Vagina (tissue), 2 donors: Measurements from ENCODE around the gene NCOA3. TPM values are rescaled to one million over a fixed set of nuclear protein-coding genes. Genes with fewer than 3 reads are reported as not detected.

ENCODE experiments used
- DNase-seq, 2 donors: peaks; one replicate each; pipeline ENCODE4 v3.0.0-alpha.2; 2017; ENCODE audit errors: extremely low spot score in 2 of 2
- H3K27ac ChIP-seq: fragments of 200-600 bp; sonication (generic); one replicate; pipeline ENCODE4 v1.5.1; 2019
- H3K27me3 ChIP-seq: fragments of 200-600 bp; sonication (generic); one replicate; pipeline ENCODE4 v1.5.1; 2019
- H3K36me3 ChIP-seq, 2 donors: fragments of 200-600 bp; sonication (generic); one replicate each; pipeline ENCODE4 v1.5.1; 2017 to 2019
- H3K4me1 ChIP-seq: fragments of 200-600 bp; sonication (generic); one replicate; pipeline ENCODE4 v1.5.1; 2019
- H3K4me3 ChIP-seq, 2 donors: fragments of 200-600 bp; sonication (generic); 1 replicate in 1 of 2; 2 replicates in 1 of 2; pipeline ENCODE4 v1.5.1; 2016 to 2019
- H3K9me3 ChIP-seq: fragments of 200-600 bp; sonication (generic); one replicate; pipeline ENCODE4 v1.5.1; 2019
- CTCF ChIP-seq, 3 experiments: fragments of 450-650 bp in 2 of 3; fragments of 200-600 bp in 1 of 3; sonication (generic) in 1 of 3; IDR thresholded peaks; one replicate each; pipeline ENCODE4 v1.5.1; 2017 to 2019; ENCODE audit warnings: antibody characterized with exemption in 3 of 3, mild to moderate bottlenecking in 2 of 3, moderate library complexity in 2 of 3
- POLR2A ChIP-seq, 2 donors: fragments of 450-650 bp; IDR thresholded peaks; one replicate each; pipeline ENCODE4 v1.6.1; 2017; ENCODE audit warnings: antibody characterized with exemption in 2 of 2, mild to moderate bottlenecking in 2 of 2, moderate library complexity in 2 of 2
- POLR2AphosphoS5 ChIP-seq, 2 donors: sonication (generic); formaldehyde crosslinking; IDR thresholded peaks; one replicate each; pipeline ENCODE4 v1.9.0; 2017; ENCODE audit warnings: antibody characterized with exemption in 2 of 2, mild to moderate bottlenecking in 2 of 2, low read depth in 1 of 2; ENCODE audit not compliant: insufficient read depth in 1 of 2
- intact Hi-C: fragments of 100-400 bp; cut with DNase I; formaldehyde crosslinking; loops from one replicate; pipeline ENCODE4 v1.15.1; 2023
- total RNA-seq: library from RNA; depleted of rRNA; stranded (reverse); fragments of >200 nt; gene quantifications from one replicate; pipeline ENCODE4 v1.2.3, GENCODE V29; 2016

NCOA3 gene
- total RNA-seq, 1 donor from 2014 or later: 47.1 TPM

- TF ChIP-seq POLR2AphosphoS5 (IDR thresholded peaks at IDR 0.05; ENCODE audit: insufficient read depth in 1 of 2, low read depth in 1 of 2) (no peak), POLR2A (IDR thresholded peaks at IDR 0.05) (no peak), CTCF (IDR thresholded peaks at IDR 0.05) (no peak)
- Histone ChIP-seq H3K27me3 (no peaks in the 10 kb centered on the region), H3K9me3 (no peaks in the 10 kb centered on the region), H3K4me1 (peaks cover 11% of the 10 kb centered on the region), H3K27ac (no peak overlapping the region), H3K36me3 (peaks cover 0 to 37% of the 10 kb centered on the region in 2 donors), H3K4me3 (no peak overlapping the region)
- intact Hi-C loops: no loop called here
- no peak for DNase-seq
These were observed 164.6 kb downstream of the NCOA3 start for GRCh38 chr20:47666304-47666703.

- Histone ChIP-seq H3K36me3 (peaks cover 0 to 29% of the 10 kb centered on the region in 2 donors), H3K4me3 (no peak overlapping the region), H3K27ac (no peak overlapping the region), H3K27me3 (no peaks in the 10 kb centered on the region), H3K9me3 (no peaks in the 10 kb centered on the region), H3K4me1 (peaks cover 11% of the 10 kb centered on the region)
- intact Hi-C loops: no loop called here
- no peak for DNase-seq
- TF ChIP-seq POLR2A (IDR thresholded peaks at IDR 0.05): no peak
- no peak for TF ChIP-seq POLR2AphosphoS5 (IDR thresholded peaks at IDR 0.05; ENCODE audit: insufficient read depth in 1 of 2, low read depth in 1 of 2)
- TF ChIP-seq CTCF (IDR thresholded peaks at IDR 0.05): no peak
These were observed 165.4 kb downstream of the NCOA3 start for GRCh38 chr20:47667086-47667485.

- intact Hi-C loops: no loop called here
- Histone ChIP-seq H3K4me1 (peaks cover 11% of the 10 kb centered on the region), H3K4me3 (no peak overlapping the region), H3K9me3 (no peaks in the 10 kb centered on the region), H3K27ac (no peak overlapping the region), H3K36me3 (peaks cover 0 to 23% of the 10 kb centered on the region in 2 donors), H3K27me3 (no peaks in the 10 kb centered on the region)
- no peak for DNase-seq
- TF ChIP-seq POLR2A (IDR thresholded peaks at IDR 0.05): no peak
- no peak for TF ChIP-seq POLR2AphosphoS5 (IDR thresholded peaks at IDR 0.05; ENCODE audit: insufficient read depth in 1 of 2, low read depth in 1 of 2)
- no peak for TF ChIP-seq CTCF (IDR thresholded peaks at IDR 0.05)
These were observed 166.0 kb downstream of the NCOA3 start for GRCh38 chr20:47667531-47668312.

GRCh38 chr20:47668313-47669151 is 166.8 kb downstream of the NCOA3 start:
- peaks cover 0 to 22% of the 10 kb centered on the region in 2 donors for H3K36me3 ChIP-seq
- no peak overlapping the region for H3K4me3 ChIP-seq
- H3K27me3 ChIP-seq: no peaks in the 10 kb centered on the region
- no peak for DNase-seq
- peaks cover 11% of the 10 kb centered on the region for H3K4me1 ChIP-seq
- no peak overlapping the region for H3K27ac ChIP-seq
- H3K9me3 ChIP-seq: no peaks in the 10 kb centered on the region
- TF ChIP-seq CTCF (IDR thresholded peaks at IDR 0.05) (no peak), POLR2A (IDR thresholded peaks at IDR 0.05) (no peak), POLR2AphosphoS5 (IDR thresholded peaks at IDR 0.05; ENCODE audit: insufficient read depth in 1 of 2, low read depth in 1 of 2) (no peak)
- intact Hi-C loops: no loop called here

GRCh38 chr20:47669152-47669425 is 167.4 kb downstream of the NCOA3 start:
- intact Hi-C loops: no loop called here
- H3K27ac ChIP-seq: no peak overlapping the region
- peaks cover 0 to 25% of the 10 kb centered on the region in 2 donors for H3K36me3 ChIP-seq
- no peaks in the 10 kb centered on the region for H3K9me3 ChIP-seq
- H3K27me3 ChIP-seq: no peaks in the 10 kb centered on the region
- peaks cover 11% of the 10 kb centered on the region for H3K4me1 ChIP-seq
- no peak for DNase-seq
- H3K4me3 ChIP-seq: no peak overlapping the region
- TF ChIP-seq POLR2AphosphoS5 (IDR thresholded peaks at IDR 0.05; ENCODE audit: insufficient read depth in 1 of 2, low read depth in 1 of 2) (no peak), CTCF (IDR thresholded peaks at IDR 0.05) (no peak), POLR2A (IDR thresholded peaks at IDR 0.05) (no peak)
